ENCODE measurements around the gene PVALEF. TPM values are rescaled to one million over a fixed set of nuclear protein-coding genes. Genes with fewer than 3 reads are reported as not detected.
A peak's percentile ranks its signal among the peaks of the same experiment; 100 is the strongest.

The PVALEF gene
- total and polyA plus RNA-seq, 2 of the 13 experiments (the other 11 are each of a cell fraction or from before 2014, with no cell fraction given), result 0.18 TPM

DNA sequence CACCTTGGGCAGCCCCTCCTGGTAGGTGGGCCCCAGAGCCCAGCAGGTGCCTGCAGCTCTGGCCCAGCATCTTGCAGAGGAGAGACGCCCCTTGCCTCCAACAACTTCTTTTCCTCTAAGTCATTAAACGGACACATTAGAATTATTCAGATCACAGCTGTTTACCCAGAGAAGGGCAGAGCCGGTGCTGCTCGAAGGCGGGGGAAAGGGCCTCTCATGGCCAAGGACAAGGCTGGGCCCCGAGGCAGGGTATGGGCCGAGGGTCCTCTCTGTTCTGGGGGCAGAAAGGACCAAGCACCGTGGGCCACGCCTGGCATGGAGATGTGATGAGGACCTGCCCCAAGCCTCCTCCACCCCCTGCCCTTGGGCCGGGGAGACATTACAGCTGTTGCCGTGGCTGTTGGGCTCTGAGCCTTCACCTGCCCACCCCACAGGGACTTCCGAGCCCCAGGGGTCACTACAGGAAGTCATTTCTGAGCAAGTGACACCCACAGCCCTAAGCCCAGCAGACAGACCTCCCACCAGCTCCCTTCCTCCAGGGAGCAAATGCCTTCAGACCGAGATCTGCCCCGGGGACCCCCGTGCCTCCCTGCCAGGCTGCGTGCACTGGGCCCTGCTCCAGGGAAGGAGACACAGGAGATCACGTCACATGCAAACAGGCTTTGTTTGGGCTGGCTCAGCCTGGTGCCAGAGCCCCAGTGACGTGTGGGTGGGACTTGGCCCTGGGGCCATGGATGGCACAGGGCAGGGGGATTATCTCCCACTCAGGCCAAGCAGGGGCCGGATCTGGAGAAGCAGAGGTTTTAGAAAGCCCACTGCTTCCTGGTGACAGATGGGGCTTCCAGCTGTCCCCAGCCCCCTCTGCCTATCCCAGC lies 699 bp upstream of the PVALEF start (continued):
- no peak for TF ChIP-seq TCF12 (IDR thresholded peaks at IDR 0.05)
- 0 out of 2 replicates have a peak, but pooled peaks have one; percentile 52 for TF ChIP-seq TCF12 (CRISPR knock-in tag; IDR thresholded peaks at IDR 0.05)
- TF ChIP-seq, protein P1, sequence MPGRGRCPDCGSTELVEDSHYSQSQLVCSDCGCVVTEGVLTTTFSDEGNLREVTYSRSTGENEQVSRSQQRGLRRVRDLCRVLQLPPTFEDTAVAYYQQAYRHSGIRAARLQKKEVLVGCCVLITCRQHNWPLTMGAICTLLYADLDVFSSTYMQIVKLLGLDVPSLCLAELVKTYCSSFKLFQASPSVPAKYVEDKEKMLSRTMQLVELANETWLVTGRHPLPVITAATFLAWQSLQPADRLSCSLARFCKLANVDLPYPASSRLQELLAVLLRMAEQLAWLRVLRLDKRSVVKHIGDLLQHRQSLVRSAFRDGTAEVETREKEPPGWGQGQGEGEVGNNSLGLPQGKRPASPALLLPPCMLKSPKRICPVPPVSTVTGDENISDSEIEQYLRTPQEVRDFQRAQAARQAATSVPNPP (CRISPR knock-in tag; IDR thresholded peaks at IDR 0.05), result no peak
- no peak for TF ChIP-seq KMT2A (CRISPR knock-in tag; IDR thresholded peaks at IDR 0.05)
- TF ChIP-seq SP2 (CRISPR knock-in tag; IDR thresholded peaks at IDR 0.05), result no peak
- 0 out of 2 replicates have a peak, but pooled peaks have one; percentile 38 for TF ChIP-seq ZNF660 (CRISPR knock-in tag; IDR thresholded peaks at IDR 0.05; ENCODE audit: borderline replicate concordance, low read depth)
- TF ChIP-seq SOX6 (IDR thresholded peaks at IDR 0.05), result no peak
- TF ChIP-seq SOX6 (CRISPR knock-in tag; IDR thresholded peaks at IDR 0.05), result no peak
- TF ChIP-seq, protein P2, sequence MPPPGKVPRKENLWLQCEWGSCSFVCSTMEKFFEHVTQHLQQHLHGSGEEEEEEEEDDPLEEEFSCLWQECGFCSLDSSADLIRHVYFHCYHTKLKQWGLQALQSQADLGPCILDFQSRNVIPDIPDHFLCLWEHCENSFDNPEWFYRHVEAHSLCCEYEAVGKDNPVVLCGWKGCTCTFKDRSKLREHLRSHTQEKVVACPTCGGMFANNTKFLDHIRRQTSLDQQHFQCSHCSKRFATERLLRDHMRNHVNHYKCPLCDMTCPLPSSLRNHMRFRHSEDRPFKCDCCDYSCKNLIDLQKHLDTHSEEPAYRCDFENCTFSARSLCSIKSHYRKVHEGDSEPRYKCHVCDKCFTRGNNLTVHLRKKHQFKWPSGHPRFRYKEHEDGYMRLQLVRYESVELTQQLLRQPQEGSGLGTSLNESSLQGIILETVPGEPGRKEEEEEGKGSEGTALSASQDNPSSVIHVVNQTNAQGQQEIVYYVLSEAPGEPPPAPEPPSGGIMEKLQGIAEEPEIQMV (CRISPR knock-in tag; IDR thresholded peaks at IDR 0.05; ENCODE audit: low read depth), result no peak
- TF ChIP-seq, protein P3, sequence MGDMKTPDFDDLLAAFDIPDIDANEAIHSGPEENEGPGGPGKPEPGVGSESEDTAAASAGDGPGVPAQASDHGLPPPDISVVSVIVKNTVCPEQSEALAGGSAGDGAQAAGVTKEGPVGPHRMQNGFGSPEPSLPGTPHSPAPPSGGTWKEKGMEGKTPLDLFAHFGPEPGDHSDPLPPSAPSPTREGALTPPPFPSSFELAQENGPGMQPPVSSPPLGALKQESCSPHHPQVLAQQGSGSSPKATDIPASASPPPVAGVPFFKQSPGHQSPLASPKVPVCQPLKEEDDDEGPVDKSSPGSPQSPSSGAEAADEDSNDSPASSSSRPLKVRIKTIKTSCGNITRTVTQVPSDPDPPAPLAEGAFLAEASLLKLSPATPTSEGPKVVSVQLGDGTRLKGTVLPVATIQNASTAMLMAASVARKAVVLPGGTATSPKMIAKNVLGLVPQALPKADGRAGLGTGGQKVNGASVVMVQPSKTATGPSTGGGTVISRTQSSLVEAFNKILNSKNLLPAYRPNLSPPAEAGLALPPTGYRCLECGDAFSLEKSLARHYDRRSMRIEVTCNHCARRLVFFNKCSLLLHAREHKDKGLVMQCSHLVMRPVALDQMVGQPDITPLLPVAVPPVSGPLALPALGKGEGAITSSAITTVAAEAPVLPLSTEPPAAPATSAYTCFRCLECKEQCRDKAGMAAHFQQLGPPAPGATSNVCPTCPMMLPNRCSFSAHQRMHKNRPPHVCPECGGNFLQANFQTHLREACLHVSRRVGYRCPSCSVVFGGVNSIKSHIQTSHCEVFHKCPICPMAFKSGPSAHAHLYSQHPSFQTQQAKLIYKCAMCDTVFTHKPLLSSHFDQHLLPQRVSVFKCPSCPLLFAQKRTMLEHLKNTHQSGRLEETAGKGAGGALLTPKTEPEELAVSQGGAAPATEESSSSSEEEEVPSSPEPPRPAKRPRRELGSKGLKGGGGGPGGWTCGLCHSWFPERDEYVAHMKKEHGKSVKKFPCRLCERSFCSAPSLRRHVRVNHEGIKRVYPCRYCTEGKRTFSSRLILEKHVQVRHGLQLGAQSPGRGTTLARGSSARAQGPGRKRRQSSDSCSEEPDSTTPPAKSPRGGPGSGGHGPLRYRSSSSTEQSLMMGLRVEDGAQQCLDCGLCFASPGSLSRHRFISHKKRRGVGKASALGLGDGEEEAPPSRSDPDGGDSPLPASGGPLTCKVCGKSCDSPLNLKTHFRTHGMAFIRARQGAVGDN (CRISPR knock-in tag; IDR thresholded peaks at IDR 0.05), result peak; percentile 72; the same call in 1 of the 2 replicates
- no peak for TF ChIP-seq GLI4 (CRISPR knock-in tag; IDR thresholded peaks at IDR 0.05; ENCODE audit: borderline replicate concordance)
- TF ChIP-seq ZNF672 (CRISPR knock-in tag; IDR thresholded peaks at IDR 0.05), result no peak
- TF ChIP-seq ARNT (IDR thresholded peaks at IDR 0.05), result no peak
- no peak for TF ChIP-seq GATA4 (IDR thresholded peaks at IDR 0.05; ENCODE audit: borderline replicate concordance, low read depth)
- TF ChIP-seq MTF2 (CRISPR knock-in tag; IDR thresholded peaks at IDR 0.05; ENCODE audit: borderline replicate concordance), result no peak; the same call in 1 of the 2 replicates
- TF ChIP-seq ZNF383 (CRISPR knock-in tag; IDR thresholded peaks at IDR 0.05; ENCODE audit: borderline replicate concordance), result peak; percentile 97
- no peak for TF ChIP-seq ZNF792 (CRISPR knock-in tag; IDR thresholded peaks at IDR 0.05)
- TF ChIP-seq, protein P4, sequence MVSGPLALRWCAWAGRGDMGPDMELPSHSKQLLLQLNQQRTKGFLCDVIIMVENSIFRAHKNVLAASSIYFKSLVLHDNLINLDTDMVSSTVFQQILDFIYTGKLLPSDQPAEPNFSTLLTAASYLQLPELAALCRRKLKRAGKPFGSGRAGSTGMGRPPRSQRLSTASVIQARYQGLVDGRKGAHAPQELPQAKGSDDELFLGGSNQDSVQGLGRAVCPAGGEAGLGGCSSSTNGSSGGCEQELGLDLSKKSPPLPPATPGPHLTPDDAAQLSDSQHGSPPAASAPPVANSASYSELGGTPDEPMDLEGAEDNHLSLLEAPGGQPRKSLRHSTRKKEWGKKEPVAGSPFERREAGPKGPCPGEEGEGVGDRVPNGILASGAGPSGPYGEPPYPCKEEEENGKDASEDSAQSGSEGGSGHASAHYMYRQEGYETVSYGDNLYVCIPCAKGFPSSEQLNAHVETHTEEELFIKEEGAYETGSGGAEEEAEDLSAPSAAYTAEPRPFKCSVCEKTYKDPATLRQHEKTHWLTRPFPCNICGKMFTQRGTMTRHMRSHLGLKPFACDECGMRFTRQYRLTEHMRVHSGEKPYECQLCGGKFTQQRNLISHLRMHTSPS (CRISPR knock-in tag; IDR thresholded peaks at IDR 0.05; ENCODE audit: low read depth), result peak; percentile 89
- no peak; the same call in 1 of the 2 replicates for TF ChIP-seq KAT8 (CRISPR knock-in tag; IDR thresholded peaks at IDR 0.05)
